HG03039 (cell line): ENCODE measurements around the gene NFYA.

ENCODE experiments used
- ATAC-seq: cut with Tn5 transposase; IDR thresholded peaks from one replicate; pipeline ENCODE4 v1.9.1; 2021; ENCODE audit warnings: mild to moderate bottlenecking, moderate library complexity; ENCODE audit not compliant: unreplicated experiment

The NFYA gene

GRCh38 chr6:41071923-41072835 lies 595 bp upstream of the NFYA start, which contains the start of gene OARD1:
OARD1 (minus strand) TSS chr6:41072356; CDS start chr6:41071634, 722 bp downstream.
- peak; percentile 55 for ATAC-seq

GRCh38 chr6:41073203-41073967 lies 611 bp downstream of the NFYA start:
- ATAC-seq, result peak; percentile 25

- ATAC-seq, result no peak
Observed at GRCh38 chr6:41073968-41074691, 1.4 kb downstream of the NFYA start.

GRCh38 chr6:41074692-41075436 lies 2.1 kb downstream of the NFYA start:
- no peak for ATAC-seq

GRCh38 chr6:41075651-41076626 lies 3.2 kb downstream of the NFYA start:
- ATAC-seq, result no peak

GRCh38 chr6:41077536-41077935 lies 4.8 kb downstream of the NFYA start:
- no peak for ATAC-seq

GRCh38 chr6:41078101-41078500 lies 5.3 kb downstream of the NFYA start:
- ATAC-seq, result no peak

- ATAC-seq, result no peak
Observed at GRCh38 chr6:41079080-41079479, 6.3 kb downstream of the NFYA start.

GRCh38 chr6:41080621-41081020 lies 7.8 kb downstream of the NFYA start:
- ATAC-seq, result no peak

GRCh38 chr6:41083072-41083471 lies 10.3 kb downstream of the NFYA start:
- ATAC-seq, result no peak

GRCh38 chr6:41085182-41085581 lies 12.4 kb downstream of the NFYA start:
- no peak for ATAC-seq

GRCh38 chr6:41088451-41088850 lies 15.7 kb downstream of the NFYA start:
- ATAC-seq, result no peak

- no peak for ATAC-seq
Observed at GRCh38 chr6:41090841-41091761, 18.3 kb downstream of the NFYA start.

GRCh38 chr6:41092421-41093140 lies 19.8 kb downstream of the NFYA start:
- ATAC-seq, result no peak

- no peak for ATAC-seq
Observed at GRCh38 chr6:41093729-41094128, 21.0 kb downstream of the NFYA start.

GRCh38 chr6:41097467-41098090 lies 24.8 kb downstream of the NFYA start:
- no peak for ATAC-seq

- no peak for ATAC-seq
Observed at GRCh38 chr6:41098366-41098765, 25.6 kb downstream of the NFYA start.
